NT2/D1 (cell line): ENCODE results near the gene GID8.

Experiments
- DNase-seq: peaks from one replicate; pipeline ENCODE4 v3.0.0-alpha.2; 2011; ENCODE audit warnings: low read depth, low spot score
- H3K27me3 ChIP-seq: 2 replicates; pipeline ENCODE4 v1.6.0; 2011; ENCODE audit warnings: mild to moderate bottlenecking; ENCODE audit not compliant: insufficient read length, insufficient read depth
- H3K36me3 ChIP-seq: 2 replicates; pipeline ENCODE4 v1.6.1; 2011; ENCODE audit warnings: mild to moderate bottlenecking, low read length, mixed read lengths; ENCODE audit not compliant: insufficient read depth, insufficient read length
- H3K4me1 ChIP-seq: 2 replicates; pipeline ENCODE4 v1.5.1; 2011; ENCODE audit not compliant: insufficient read depth, insufficient read length
- H3K4me3 ChIP-seq: 2 replicates; pipeline ENCODE4 v1.5.1; 2011; ENCODE audit warnings: low read depth; ENCODE audit not compliant: insufficient read length
- H3K9ac ChIP-seq: 2 replicates; pipeline ENCODE4 v1.6.0; 2011; ENCODE audit warnings: low read depth; ENCODE audit not compliant: insufficient read length
- H3K9me3 ChIP-seq: 2 replicates; pipeline ENCODE4 v1.5.1; 2011; ENCODE audit warnings: mild to moderate bottlenecking, low read length; ENCODE audit not compliant: insufficient read depth
- SUZ12 ChIP-seq: IDR thresholded peaks from 2 replicates; pipeline ENCODE4 v1.6.1; 2011; ENCODE audit not compliant: insufficient read length, insufficient read depth; ENCODE audit errors: extremely low read depth
- YY1 ChIP-seq: IDR thresholded peaks from 2 replicates; pipeline ENCODE4 v1.6.1; 2011; ENCODE audit not compliant: insufficient read length, insufficient read depth
- ZNF274 ChIP-seq: IDR thresholded peaks from 2 replicates; pipeline ENCODE4 v1.6.1; 2011; ENCODE audit warnings: mild to moderate bottlenecking, low read depth, low read length

The GID8 gene

GRCh38 chr20:62937268-62938104 lies 461 bp upstream of the GID8 start:
- peak overlapping the region; percentile 97 for H3K4me3 ChIP-seq
- no peaks in the 10 kb centered on the region for H3K9me3 ChIP-seq
- H3K9ac ChIP-seq: peak overlapping the region; percentile 100
- DNase-seq: peak; percentile 97
- H3K36me3 ChIP-seq: peaks cover 64% of the 10 kb centered on the region
- H3K27me3 ChIP-seq: no peaks in the 10 kb centered on the region
- peaks cover 15% of the 10 kb centered on the region for H3K4me1 ChIP-seq
- TF ChIP-seq YY1 (peak; percentile 83), SUZ12 (no peak)

DNA sequence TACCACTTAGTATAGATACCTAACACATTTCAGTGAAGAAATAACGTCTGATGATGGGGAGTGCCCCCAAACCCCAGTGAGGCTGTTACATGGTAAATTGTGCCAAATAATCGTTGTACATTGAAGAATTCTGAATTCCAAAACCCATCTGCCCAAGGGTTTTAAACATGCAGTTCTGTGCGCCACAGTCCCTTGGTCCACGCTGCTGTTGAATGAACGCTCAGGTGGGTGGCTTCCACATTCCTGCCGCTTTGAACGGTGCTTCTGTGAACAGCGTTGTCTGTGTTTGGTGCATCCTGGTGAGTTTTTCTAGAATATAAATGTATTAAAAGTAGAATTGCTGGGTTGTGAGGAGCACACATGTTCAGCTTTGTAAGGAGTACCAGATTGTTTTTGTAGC lies 2.9 kb downstream of the GID8 start:
- Histone ChIP-seq H3K36me3 (peaks cover 64% of the 10 kb centered on the region), H3K4me1 (peaks cover 1% of the 10 kb centered on the region), H3K9me3 (no peaks in the 10 kb centered on the region), H3K4me3 (no peak overlapping the region), H3K9ac (no peak overlapping the region), H3K27me3 (no peaks in the 10 kb centered on the region)
- no peak for DNase-seq
- TF ChIP-seq ZNF274 (no peak), YY1 (no peak), SUZ12 (no peak)

GRCh38 chr20:62941792-62942191 lies 3.8 kb downstream of the GID8 start:
- Histone ChIP-seq H3K4me3 (no peak overlapping the region), H3K4me1 (no peaks in the 10 kb centered on the region), H3K27me3 (no peaks in the 10 kb centered on the region), H3K36me3 (peaks cover 65% of the 10 kb centered on the region), H3K9me3 (no peaks in the 10 kb centered on the region), H3K9ac (no peak overlapping the region)
- no peak for TF ChIP-seq YY1
- no peak for TF ChIP-seq SUZ12
- no peak for TF ChIP-seq ZNF274
- no peak for DNase-seq

- DNase-seq: no peak
- peaks cover 70% of the 10 kb centered on the region for H3K36me3 ChIP-seq
- no peak overlapping the region for H3K9ac ChIP-seq
- H3K27me3 ChIP-seq: no peaks in the 10 kb centered on the region
- H3K4me3 ChIP-seq: no peak overlapping the region
- no peak for TF ChIP-seq SUZ12
- no peak for TF ChIP-seq ZNF274
- TF ChIP-seq YY1: no peak
- no peaks in the 10 kb centered on the region for H3K9me3 ChIP-seq
- H3K4me1 ChIP-seq: no peaks in the 10 kb centered on the region
These were observed 4.5 kb downstream of the GID8 start for GRCh38 chr20:62942456-62942855.

GRCh38 chr20:62943396-62943795 lies 5.4 kb downstream of the GID8 start:
- DNase-seq: no peak
- H3K9ac ChIP-seq: no peak overlapping the region
- no peak for TF ChIP-seq ZNF274
- TF ChIP-seq SUZ12: no peak
- no peak for TF ChIP-seq YY1
- H3K36me3 ChIP-seq: peaks cover 79% of the 10 kb centered on the region
- no peak overlapping the region for H3K4me3 ChIP-seq
- 0 out of 2 replicates have a peak, but pooled peaks cover 3% of the 10 kb centered on the region for H3K9me3 ChIP-seq
- no peaks in the 10 kb centered on the region for H3K4me1 ChIP-seq
- H3K27me3 ChIP-seq: no peaks in the 10 kb centered on the region

DNA sequence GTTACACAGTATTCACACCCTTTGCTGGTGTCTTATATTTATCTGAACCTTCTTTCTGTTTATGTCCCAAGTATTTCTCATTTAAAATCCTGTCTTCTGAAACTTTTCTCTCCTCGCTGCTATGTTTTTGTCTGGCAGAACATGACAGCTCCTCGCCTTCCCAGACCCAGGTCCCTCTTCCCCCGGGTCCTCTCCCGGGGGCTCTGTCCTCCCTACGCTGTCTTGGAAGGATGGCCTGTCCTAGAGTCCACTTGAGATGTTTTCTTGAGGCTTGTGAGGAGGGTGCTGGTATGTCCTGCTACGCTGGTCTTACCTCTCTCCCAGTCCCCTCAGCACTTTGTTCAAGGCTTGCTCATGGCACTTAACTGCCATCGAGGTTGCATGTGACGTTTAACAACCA lies 6.2 kb downstream of the GID8 start:
- no peaks in the 10 kb centered on the region for H3K27me3 ChIP-seq
- H3K4me3 ChIP-seq: no peak overlapping the region
- H3K36me3 ChIP-seq: peaks cover 87% of the 10 kb centered on the region
- peaks cover 9% of the 10 kb centered on the region; the same call in 1 of the 2 replicates for H3K9me3 ChIP-seq
- DNase-seq: no peak
- H3K4me1 ChIP-seq: no peaks in the 10 kb centered on the region
- TF ChIP-seq ZNF274 (no peak), YY1 (no peak), SUZ12 (no peak)
- no peak overlapping the region for H3K9ac ChIP-seq

- H3K4me3 ChIP-seq: no peak overlapping the region
- no peak overlapping the region for H3K9ac ChIP-seq
- no peaks in the 10 kb centered on the region for H3K27me3 ChIP-seq
- no peak for TF ChIP-seq YY1
- H3K9me3 ChIP-seq: peaks cover 9% of the 10 kb centered on the region; the same call in 1 of the 2 replicates
- H3K36me3 ChIP-seq: peaks cover 90% of the 10 kb centered on the region
- no peak for DNase-seq
- H3K4me1 ChIP-seq: no peaks in the 10 kb centered on the region
These were observed 6.8 kb downstream of the GID8 start for GRCh38 chr20:62944746-62945145.

GRCh38 chr20:62945771-62946339 lies 7.9 kb downstream of the GID8 start:
- no peak for DNase-seq
- H3K27me3 ChIP-seq: no peaks in the 10 kb centered on the region
- TF ChIP-seq SUZ12 (no peak), YY1 (no peak), ZNF274 (no peak)
- H3K4me3 ChIP-seq: no peak overlapping the region
- H3K36me3 ChIP-seq: peaks cover 98% of the 10 kb centered on the region
- H3K9ac ChIP-seq: no peak overlapping the region
- peaks cover 9% of the 10 kb centered on the region; the same call in 1 of the 2 replicates for H3K9me3 ChIP-seq
- H3K4me1 ChIP-seq: no peaks in the 10 kb centered on the region
